Osteocyte (in vitro differentiated cells): Measurements from ENCODE around the gene PCSK7. TPM values are rescaled to one million over a fixed set of nuclear protein-coding genes. Genes with fewer than 3 reads are reported as not detected.

Experiments used
- DNase-seq: peaks from one replicate; pipeline ENCODE4 v3.0.0; 2021; ENCODE audit warnings: mixed read lengths; ENCODE audit not compliant: unreplicated experiment; ENCODE audit errors: extremely low spot score
- H3K27ac Mint-ChIP-seq: one replicate; pipeline ENCODE4 v1.8.0; 2021; ENCODE audit warnings: mild to moderate bottlenecking, mixed read lengths; ENCODE audit not compliant: unreplicated experiment
- H3K27me3 Mint-ChIP-seq: one replicate; pipeline ENCODE4 v1.8.0; 2021; ENCODE audit warnings: mixed read lengths; ENCODE audit not compliant: unreplicated experiment
- H3K36me3 Mint-ChIP-seq: one replicate; pipeline ENCODE4 v1.8.0; 2021; ENCODE audit warnings: mixed read lengths; ENCODE audit not compliant: unreplicated experiment
- H3K4me1 Mint-ChIP-seq: one replicate; pipeline ENCODE4 v1.8.0; 2021; ENCODE audit warnings: mixed read lengths; ENCODE audit not compliant: unreplicated experiment
- H3K4me3 Mint-ChIP-seq: one replicate; pipeline ENCODE4 v1.8.0; 2021; ENCODE audit warnings: mild to moderate bottlenecking, moderate library complexity, mixed read lengths; ENCODE audit not compliant: unreplicated experiment
- H3K9me3 Mint-ChIP-seq: one replicate; pipeline ENCODE4 v1.8.0; 2021; ENCODE audit warnings: mixed read lengths; ENCODE audit not compliant: unreplicated experiment
- total RNA-seq: library from RNA; stranded (reverse); gene quantifications from 2 replicates; pipeline ENCODE4 v1.2.1, GENCODE V29; 2021
- TF ChIP-seq, protein P1 (sequence below): fragments of 200-600 bp; sonication (generic); IDR thresholded peaks from 2 replicates; pipeline ENCODE4 v1.5.0; 2021; ENCODE audit warnings: antibody characterized with exemption, mild to moderate bottlenecking, moderate library complexity

Gene PCSK7
- total RNA-seq, 1 donor from 2014 or later: 65.0 TPM

DNA sequence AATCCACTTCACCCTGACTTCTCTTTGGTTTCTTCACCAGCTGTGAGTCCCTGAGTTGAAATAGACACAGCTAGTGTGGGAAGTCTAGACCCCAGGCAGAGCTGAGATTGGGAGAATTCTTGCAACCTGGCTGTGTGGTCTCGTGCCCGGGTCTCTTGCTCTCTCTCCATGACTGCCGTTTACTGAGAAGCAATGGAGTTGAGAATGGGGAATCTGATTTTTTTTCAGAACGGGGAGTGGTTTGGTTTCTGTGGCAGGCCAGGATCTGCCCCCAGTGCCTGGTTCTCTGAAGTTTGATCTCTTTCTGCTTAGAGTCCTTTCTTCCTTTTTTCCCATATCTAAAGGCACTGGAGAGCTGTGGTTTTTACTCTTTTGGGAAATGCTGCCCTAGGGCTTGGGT is 51.9 kb downstream of the PCSK7 start:
- Mint-ChIP-seq H3K4me1 (peaks cover 27% of the 10 kb centered on the region), H3K4me3 (peak overlapping the region; percentile 95), H3K27ac (peak overlapping the region; percentile 90), H3K9me3 (no peaks in the 10 kb centered on the region), H3K36me3 (peaks cover 9% of the 10 kb centered on the region), H3K27me3 (no peaks in the 10 kb centered on the region)
- TF ChIP-seq, protein P1, sequence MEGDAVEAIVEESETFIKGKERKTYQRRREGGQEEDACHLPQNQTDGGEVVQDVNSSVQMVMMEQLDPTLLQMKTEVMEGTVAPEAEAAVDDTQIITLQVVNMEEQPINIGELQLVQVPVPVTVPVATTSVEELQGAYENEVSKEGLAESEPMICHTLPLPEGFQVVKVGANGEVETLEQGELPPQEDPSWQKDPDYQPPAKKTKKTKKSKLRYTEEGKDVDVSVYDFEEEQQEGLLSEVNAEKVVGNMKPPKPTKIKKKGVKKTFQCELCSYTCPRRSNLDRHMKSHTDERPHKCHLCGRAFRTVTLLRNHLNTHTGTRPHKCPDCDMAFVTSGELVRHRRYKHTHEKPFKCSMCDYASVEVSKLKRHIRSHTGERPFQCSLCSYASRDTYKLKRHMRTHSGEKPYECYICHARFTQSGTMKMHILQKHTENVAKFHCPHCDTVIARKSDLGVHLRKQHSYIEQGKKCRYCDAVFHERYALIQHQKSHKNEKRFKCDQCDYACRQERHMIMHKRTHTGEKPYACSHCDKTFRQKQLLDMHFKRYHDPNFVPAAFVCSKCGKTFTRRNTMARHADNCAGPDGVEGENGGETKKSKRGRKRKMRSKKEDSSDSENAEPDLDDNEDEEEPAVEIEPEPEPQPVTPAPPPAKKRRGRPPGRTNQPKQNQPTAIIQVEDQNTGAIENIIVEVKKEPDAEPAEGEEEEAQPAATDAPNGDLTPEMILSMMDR: no peak
- peak; percentile 71 for DNase-seq

- Mint-ChIP-seq H3K27ac (peak overlapping the region; percentile 90), H3K4me3 (peak overlapping the region; percentile 95), H3K4me1 (peaks cover 27% of the 10 kb centered on the region), H3K27me3 (no peaks in the 10 kb centered on the region), H3K9me3 (no peaks in the 10 kb centered on the region), H3K36me3 (peaks cover 7% of the 10 kb centered on the region)
- TF ChIP-seq, protein P1: no peak
- peak; percentile 83 for DNase-seq
These were observed 52.5 kb downstream of the PCSK7 start for GRCh38 chr11:117179048-117179999.

DNA sequence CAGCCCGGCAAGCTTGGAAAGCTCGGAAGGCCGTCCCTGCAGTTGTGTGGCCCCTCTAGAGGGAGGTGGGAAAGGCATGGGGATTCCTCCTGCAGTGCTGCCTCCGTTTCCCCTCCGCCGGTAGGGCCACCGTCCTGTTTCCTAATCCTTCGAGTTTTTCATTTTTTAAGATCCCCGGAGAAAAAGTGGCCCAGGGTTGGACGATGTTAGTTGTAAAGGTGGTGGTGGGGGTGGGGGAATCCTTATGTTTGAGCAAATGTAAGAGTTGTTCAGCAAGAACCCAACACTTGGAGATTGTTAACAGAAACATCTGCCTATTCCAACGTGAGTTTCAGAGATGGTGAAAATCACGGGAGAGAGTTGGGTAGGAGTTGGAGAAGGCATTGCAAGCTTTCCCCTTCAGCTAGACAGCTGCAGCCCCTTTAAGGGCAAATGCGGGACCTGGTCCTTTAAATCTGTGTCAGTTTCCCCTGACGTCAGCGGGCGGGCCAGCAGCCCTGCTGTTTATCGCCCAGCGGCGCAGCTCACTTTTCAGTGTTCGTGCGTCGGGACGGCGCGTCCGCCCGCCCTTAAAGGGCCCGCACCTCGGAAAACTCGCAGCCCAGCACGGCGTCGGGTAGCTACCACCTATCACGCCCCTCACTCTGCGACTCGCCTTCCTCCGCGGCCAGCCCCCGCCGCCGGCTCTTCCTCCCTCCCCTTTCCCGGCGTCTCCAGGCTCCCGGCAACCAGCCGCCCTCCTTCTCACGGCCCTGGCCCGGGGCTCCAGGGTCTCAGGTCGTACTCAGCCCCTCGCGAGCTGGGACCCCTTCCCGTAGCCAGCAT is 53.5 kb downstream of the PCSK7 start, which contains the start of gene SIDT2:
Gene SIDT2, plus strand, starts transcription at position 534 of the 825 bp plus-strand sequence. CDS start 521 bp downstream, outside the sequence.
- Mint-ChIP-seq H3K4me1 (peaks cover 28% of the 10 kb centered on the region), H3K4me3 (peak within 1 kb of the TSS; percentile 95)

GRCh38 chr11:117177534-117178209 is 54.2 kb downstream of the PCSK7 start:
- DNase-seq: no peak
- peaks cover 29% of the 10 kb centered on the region for H3K4me1 Mint-ChIP-seq
- H3K27ac Mint-ChIP-seq: peak overlapping the region; percentile 91
- no peaks in the 10 kb centered on the region for H3K9me3 Mint-ChIP-seq
- H3K36me3 Mint-ChIP-seq: no peaks in the 10 kb centered on the region
- peak overlapping the region; percentile 95 for H3K4me3 Mint-ChIP-seq
- TF ChIP-seq, protein P1: no peak
- no peaks in the 10 kb centered on the region for H3K27me3 Mint-ChIP-seq

More for the DNA sequence above, 53.5 kb downstream of the PCSK7 start, which contains the start of gene SIDT2:
- H3K27me3 Mint-ChIP-seq: no peaks in the 10 kb centered on the region
- TF ChIP-seq, protein P1: no peak
- no peaks in the 10 kb centered on the region for H3K9me3 Mint-ChIP-seq
- peak; percentile 95 for DNase-seq
- peak within 1 kb of the TSS; percentile 91 for H3K27ac Mint-ChIP-seq
- no peaks in the 10 kb centered on the region for H3K36me3 Mint-ChIP-seq
